Stomach (tissue), 4 donors: Measurements from ENCODE around the gene ARMC12.

ENCODE experiments used
- EP300 ChIP-seq: sonication (generic); formaldehyde crosslinking; IDR thresholded peaks from one replicate; pipeline ENCODE4 v1.6.1; 2017; ENCODE audit warnings: antibody characterized with exemption
- POLR2A ChIP-seq, 4 donors: fragments of 450-650 bp; IDR thresholded peaks; one replicate each; pipeline ENCODE4 v1.6.1; 2016; ENCODE audit warnings: antibody characterized with exemption in 4 of 4, control low read depth in 2 of 4, mild to moderate bottlenecking in 1 of 4, moderate library complexity in 1 of 4
- POLR2AphosphoS5 ChIP-seq, 3 donors: sonication (generic); formaldehyde crosslinking; IDR thresholded peaks; one replicate each; pipeline ENCODE4 v1.6.1; 2016; ENCODE audit warnings: antibody characterized with exemption in 3 of 3
- TF ChIP-seq, protein P1 (sequence below), 7 experiments: fragments of 450-650 bp in 4 of 7; fragments of 200-600 bp in 3 of 7; sonication (generic) in 3 of 7; IDR thresholded peaks; one replicate each; pipeline ENCODE4 v1.5.1; 2016 to 2019; ENCODE audit warnings: antibody characterized with exemption in 7 of 7, control low read depth in 2 of 7, mild to moderate bottlenecking in 1 of 7

DNA sequence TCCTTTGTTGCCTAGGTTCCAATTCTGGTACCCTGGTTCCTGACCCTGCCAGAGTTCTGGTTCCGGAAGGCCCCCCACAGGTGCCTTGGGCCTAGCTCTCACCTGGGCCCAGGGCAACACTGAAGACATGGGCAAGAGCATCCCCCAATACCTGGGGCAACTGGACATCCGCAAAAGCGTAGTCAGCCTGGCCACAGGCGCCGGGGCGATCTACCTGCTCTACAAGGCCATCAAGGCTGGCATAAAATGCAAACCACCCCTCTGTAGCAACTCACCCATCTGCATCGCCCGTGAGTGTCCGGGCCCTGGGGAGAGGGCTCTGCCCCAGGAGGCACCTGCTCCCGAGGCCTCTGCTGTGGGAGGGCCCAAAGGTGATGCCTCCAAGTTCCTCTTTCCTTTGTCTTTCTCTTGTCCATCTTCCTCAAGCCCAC, at the start of gene ARMC12:
- TF ChIP-seq, protein P1, sequence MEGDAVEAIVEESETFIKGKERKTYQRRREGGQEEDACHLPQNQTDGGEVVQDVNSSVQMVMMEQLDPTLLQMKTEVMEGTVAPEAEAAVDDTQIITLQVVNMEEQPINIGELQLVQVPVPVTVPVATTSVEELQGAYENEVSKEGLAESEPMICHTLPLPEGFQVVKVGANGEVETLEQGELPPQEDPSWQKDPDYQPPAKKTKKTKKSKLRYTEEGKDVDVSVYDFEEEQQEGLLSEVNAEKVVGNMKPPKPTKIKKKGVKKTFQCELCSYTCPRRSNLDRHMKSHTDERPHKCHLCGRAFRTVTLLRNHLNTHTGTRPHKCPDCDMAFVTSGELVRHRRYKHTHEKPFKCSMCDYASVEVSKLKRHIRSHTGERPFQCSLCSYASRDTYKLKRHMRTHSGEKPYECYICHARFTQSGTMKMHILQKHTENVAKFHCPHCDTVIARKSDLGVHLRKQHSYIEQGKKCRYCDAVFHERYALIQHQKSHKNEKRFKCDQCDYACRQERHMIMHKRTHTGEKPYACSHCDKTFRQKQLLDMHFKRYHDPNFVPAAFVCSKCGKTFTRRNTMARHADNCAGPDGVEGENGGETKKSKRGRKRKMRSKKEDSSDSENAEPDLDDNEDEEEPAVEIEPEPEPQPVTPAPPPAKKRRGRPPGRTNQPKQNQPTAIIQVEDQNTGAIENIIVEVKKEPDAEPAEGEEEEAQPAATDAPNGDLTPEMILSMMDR (IDR thresholded peaks at IDR 0.05), result no peak
- no peak for TF ChIP-seq POLR2AphosphoS5 (IDR thresholded peaks at IDR 0.05)
- no peak for TF ChIP-seq POLR2A (IDR thresholded peaks at IDR 0.05)
- no peak for TF ChIP-seq EP300
